SK-N-SH (cell line): Measurements from ENCODE around the gene SCAANT1. TPM values are rescaled to one million over a fixed set of nuclear protein-coding genes. Genes with fewer than 3 reads are reported as not detected.
A peak's percentile ranks its signal among the peaks of the same experiment; 100 is the strongest.

Source experiments
- CTCF ChIA-PET: fragments of 300-600, 350-600 bp; formaldehyde crosslinking; extraction: SDS; loops from one replicate; lab custom pipeline; 2021; lab: Yijun Ruan, JAX
- POLR2A ChIA-PET: fragments of 350-600 bp; sonication (Branson Sonifier 250); formaldehyde crosslinking; extraction: SDS; loops from one replicate; lab custom pipeline; 2020; ENCODE audit warnings: antibody characterized with exemption, inconsistent platforms; lab: Yijun Ruan, JAX
- DNase-seq: peaks from one replicate; pipeline ENCODE4 v3.0.0; 2012
- H2AFZ ChIP-seq: fragments of 200-600 bp; sonication (generic); 2 replicates; pipeline ENCODE4 v1.8.1; 2016; ENCODE audit warnings: antibody characterized with exemption, mild to moderate bottlenecking, low read depth
- H3F3A ChIP-seq: fragments of 200-600 bp; sonication (generic); replicated peaks from 2 replicates; pipeline ENCODE3; 2016; ENCODE audit warnings: antibody characterized with exemption, mild to moderate bottlenecking; ENCODE audit not compliant: insufficient read depth
- H3K27ac ChIP-seq, 2 experiments: fragments of 200-500 bp in 1 of 2; fragments of 200-600 bp in 1 of 2; sonication (Bioruptor generic) in 1 of 2; sonication (generic), shearing (Covaris generic) in 1 of 2; 2 replicates each; pipeline versions ENCODE4 v1.5.1 to v1.6.1; 2014 to 2016; ENCODE audit warnings: low read depth in 2 of 2, inconsistent platforms in 1 of 2, low read length in 1 of 2, mild to moderate bottlenecking in 1 of 2, mixed read lengths in 1 of 2
- H3K27me3 ChIP-seq: fragments of 200-600 bp; sonication (generic), shearing (Covaris generic); 2 replicates; pipeline ENCODE4 v1.6.1; 2016; ENCODE audit warnings: mixed run types; ENCODE audit not compliant: insufficient read depth
- H3K36me3 ChIP-seq, 2 experiments: fragments of 200-500 bp in 1 of 2; fragments of 200-600 bp in 1 of 2; sonication (Bioruptor generic) in 1 of 2; sonication (generic) in 1 of 2; replicated peaks in 1 of 2; 2 replicates each; pipeline versions ENCODE3 to v1.5.1; 2014 to 2016; ENCODE audit warnings: low read length in 1 of 2, mild to moderate bottlenecking in 1 of 2; ENCODE audit not compliant: insufficient read depth in 2 of 2, control insufficient read depth in 1 of 2
- H3K4me1 ChIP-seq, 2 experiments: fragments of 200-500 bp in 1 of 2; fragments of 200-600 bp in 1 of 2; sonication (Bioruptor generic) in 1 of 2; sonication (generic), shearing (Covaris generic) in 1 of 2; 2 replicates each; pipeline versions ENCODE4 v1.5.1 to v1.6.1; 2014 to 2016; ENCODE audit warnings: low read depth in 1 of 2, low read length in 1 of 2, mixed run types in 1 of 2; ENCODE audit not compliant: insufficient read depth in 2 of 2, control insufficient read depth in 1 of 2
- H3K4me2 ChIP-seq: fragments of 200-600 bp; sonication (generic), shearing (Covaris generic); 2 replicates; pipeline ENCODE4 v1.6.1; 2017; ENCODE audit warnings: mixed run types
- H3K4me3 ChIP-seq, 2 experiments: fragments of 200-500 bp in 1 of 2; fragments of 200-600 bp in 1 of 2; sonication (Bioruptor generic) in 1 of 2; sonication (generic), shearing (Covaris generic) in 1 of 2; 2 replicates each; pipeline versions ENCODE4 v1.5.1 to v1.8.1; 2014 to 2016; ENCODE audit warnings: low read depth in 2 of 2, inconsistent platforms in 1 of 2, low read length in 1 of 2, mild to moderate bottlenecking in 1 of 2, mixed read lengths in 1 of 2, moderate library complexity in 1 of 2
- H3K79me2 ChIP-seq: fragments of 200-600 bp; sonication (generic); 2 replicates; pipeline ENCODE4 v1.8.1; 2017; ENCODE audit warnings: mild to moderate bottlenecking; ENCODE audit not compliant: insufficient read depth
- H3K9ac ChIP-seq: fragments of 200-600 bp; sonication (generic); 2 replicates; pipeline ENCODE4 v1.6.1; 2017; ENCODE audit warnings: mixed run types
- H3K9me2 ChIP-seq: fragments of 200-600 bp; sonication (generic); 2 replicates; pipeline ENCODE4 v1.6.1; 2017; ENCODE audit warnings: mixed run types
- H3K9me3 ChIP-seq: fragments of 200-600 bp; sonication (generic); 2 replicates; pipeline ENCODE4 v1.6.1; 2017; ENCODE audit warnings: mixed run types, mild to moderate bottlenecking, moderate library complexity
- H4K20me1 ChIP-seq: fragments of 200-600 bp; sonication (generic); 2 replicates; pipeline ENCODE4 v1.6.1; 2017; ENCODE audit warnings: mild to moderate bottlenecking, mixed run types; ENCODE audit not compliant: insufficient read depth
- EP300 ChIP-seq, 2 experiments: IDR thresholded peaks; 2 replicates each; pipeline versions ENCODE4 v1.4.0 to v1.6.1; 2012; ENCODE audit warnings: borderline replicate concordance in 1 of 2, low read depth in 1 of 2, low read length in 1 of 2
- EZH2phosphoT487 ChIP-seq: fragments of 200-600 bp; sonication (generic); IDR thresholded peaks from 2 replicates; pipeline ENCODE4 v1.6.1; 2017; ENCODE audit warnings: low read depth, mixed run types, mild to moderate bottlenecking, antibody characterized with exemption, moderate library complexity, borderline replicate concordance
- FOSL2 ChIP-seq: IDR thresholded peaks from 2 replicates; pipeline ENCODE4 v1.4.0; 2012; ENCODE audit warnings: low read depth, mild to moderate bottlenecking, moderate library complexity, borderline replicate concordance
- FOXM1 ChIP-seq: IDR thresholded peaks from 2 replicates; pipeline ENCODE4 v1.4.0; 2012; ENCODE audit warnings: low read depth, mild to moderate bottlenecking
- NFIC ChIP-seq: IDR thresholded peaks from 2 replicates; pipeline ENCODE4 v1.4.0; 2012; ENCODE audit warnings: borderline replicate concordance
- NRF1 ChIP-seq: IDR thresholded peaks from 2 replicates; pipeline ENCODE4 v1.6.1; 2012; ENCODE audit warnings: low read depth, mild to moderate bottlenecking, low read length
- RAD21 ChIP-seq: IDR thresholded peaks from 2 replicates; pipeline ENCODE4 v1.6.1; 2012; ENCODE audit warnings: mild to moderate bottlenecking, low read length
- REST ChIP-seq: IDR thresholded peaks from 2 replicates; pipeline ENCODE4 v1.6.1; 2012; ENCODE audit warnings: mild to moderate bottlenecking, low read depth, low read length, moderate library complexity
- SIN3A ChIP-seq: IDR thresholded peaks from 2 replicates; pipeline ENCODE4 v1.6.1; 2012; ENCODE audit warnings: low read depth, mild to moderate bottlenecking, low read length, moderate library complexity, borderline replicate concordance
- SMC3 ChIP-seq: IDR thresholded peaks from 2 replicates; pipeline ENCODE4 v1.6.1; 2012; ENCODE audit warnings: low read depth, low read length, improper control_type of control experiment
- TAF1 ChIP-seq: IDR thresholded peaks from 2 replicates; pipeline ENCODE4 v1.6.1; 2012; ENCODE audit warnings: low read depth, mild to moderate bottlenecking, low read length, moderate library complexity, borderline replicate concordance
- TCF12 ChIP-seq: IDR thresholded peaks from 2 replicates; pipeline ENCODE4 v1.4.0; 2012
- ZBTB33 ChIP-seq: IDR thresholded peaks from 2 replicates; pipeline ENCODE4 v1.4.0; 2012; ENCODE audit warnings: low read depth, borderline replicate concordance
- WGBS: methylation state at CpG from one replicate; pipeline ENCODE4 v1.1.6; 2017; ENCODE audit warnings: low lambda C conversion rate; 5-methylcytosine and 5-hydroxymethylcytosine counted together
- polyA plus RNA-seq, 3 experiments: library from polyadenylated mRNA; depleted of rRNA; stranded (reverse); fragments of >200 nt; gene quantifications; 2 replicates each; pipeline ENCODE4 v1.2.3, GENCODE V29; 2012

SCAANT1 gene
- polyA plus RNA-seq, 1 of the 3 experiments (the other 2 are of a cell fraction): not detected

GRCh38 chr3:63905731-63906620, 6.2 kb downstream of the SCAANT1 start (continued):
- TF ChIP-seq ZBTB33 (no peak), REST (no peak)

- peaks cover 0 to 11% of the 10 kb centered on the region in 2 experiments; a peak in 1 of 4 replicates for H3K4me1 ChIP-seq
- ChIA-PET CTCF (interaction anchor here (1.2 kb wide), 1 partner anchor 11 kb away, joined by 5 read pairs; the partner anchor contains the start of gene SCAANT1), POLR2A (no interaction called here)
- WGBS: 76% methylated on average over 2 of the region's 2 CpGs
- H3K9me3 ChIP-seq: no peaks in the 10 kb centered on the region
- peak; percentile 58 for DNase-seq
- no peak overlapping the region for H2AFZ ChIP-seq
- H3K4me3 ChIP-seq: no peak overlapping the region
- H4K20me1 ChIP-seq: peaks cover 8% of the 10 kb centered on the region
- peaks cover 5 to 32% of the 10 kb centered on the region in 2 experiments for H3K36me3 ChIP-seq
- no peaks in the 10 kb centered on the region for H3K9me2 ChIP-seq
- no peak overlapping the region for H3K27ac ChIP-seq
- no peak overlapping the region for H3K4me2 ChIP-seq
- peaks cover 3% of the 10 kb centered on the region for H3F3A ChIP-seq
- no peak overlapping the region for H3K9ac ChIP-seq
- H3K79me2 ChIP-seq: peaks cover 36% of the 10 kb centered on the region; the same call in 1 of the 2 replicates
- H3K27me3 ChIP-seq: no peaks in the 10 kb centered on the region
- TF ChIP-seq TAF1 (no peak), NFIC (peak; percentile 50; the same call in 1 of the 2 replicates), FOSL2 (no peak)
These were observed 11.7 kb downstream of the SCAANT1 start for GRCh38 chr3:63900459-63900858.

- Histone ChIP-seq H3F3A (peaks cover 3% of the 10 kb centered on the region), H3K79me2 (peaks cover 37% of the 10 kb centered on the region; the same call in 1 of the 2 replicates), H4K20me1 (peaks cover 8% of the 10 kb centered on the region), H3K9me2 (no peaks in the 10 kb centered on the region), H3K9ac (no peak overlapping the region), H3K36me3 (peaks cover 5 to 29% of the 10 kb centered on the region in 2 experiments), H3K4me1 (peaks cover 0 to 11% of the 10 kb centered on the region in 2 experiments; a peak in 1 of 4 replicates), H3K27ac (no peak overlapping the region), H3K27me3 (no peaks in the 10 kb centered on the region), H3K4me2 (no peak overlapping the region), H3K4me3 (no peak overlapping the region), H2AFZ (no peak overlapping the region), H3K9me3 (no peaks in the 10 kb centered on the region)
- DNase-seq: no peak
- CTCF ChIA-PET: no interaction called here
- 96% methylated on average over 5 of the region's 5 CpGs for whole genome bisulfite sequencing
- no peak for TF ChIP-seq RAD21
- TF ChIP-seq SMC3: no peak
- no peak for TF ChIP-seq TCF12
- TF ChIP-seq NRF1: no peak
- TF ChIP-seq EP300 (IDR thresholded peaks at IDR 0.05; ENCODE audit: borderline replicate concordance in 1 of 2, low read depth in 1 of 2, low read length in 1 of 2): no peak
- no peak for TF ChIP-seq FOXM1
- no peak for TF ChIP-seq NFIC
- TF ChIP-seq SIN3A: no peak
- TF ChIP-seq EZH2phosphoT487: no peak
- POLR2A ChIA-PET: no interaction called here
These were observed 12.2 kb downstream of the SCAANT1 start for GRCh38 chr3:63900010-63900409.
